Caco-2 (cell line): ENCODE measurements around the gene ABCA3. TPM values are rescaled to one million over a fixed set of nuclear protein-coding genes. Genes with fewer than 3 reads are reported as not detected.

ENCODE experiments used
- BruUV-seq: library from RNA; stranded (reverse); fragments of 400-500 nt; replicated peaks from 2 replicates; lab custom pipeline; 2021; lab: Mats Ljungman, UMichigan
- CTCF ChIA-PET: fragments of 300-600 bp; sonication (Branson Sonifier 250); formaldehyde crosslinking; loops from one replicate; lab custom pipeline; 2022; ENCODE audit warnings: antibody characterized with exemption; lab: Charles Lee
- POLR2A ChIA-PET: fragments of 300-600 bp; sonication (Branson Sonifier 250); formaldehyde crosslinking; loops from one replicate; lab custom pipeline; 2022; ENCODE audit warnings: antibody characterized with exemption; lab: Charles Lee
- DNase-seq, 2 experiments: peaks; one replicate each; pipeline versions ENCODE4 v3.0.0 to v3.0.0-alpha.2; 2020 to 2022
- H3K27me3 ChIP-seq: replicated peaks from 2 replicates; pipeline ENCODE4 v1.6.0; 2011; ENCODE audit warnings: low read length; ENCODE audit not compliant: control insufficient read depth, insufficient read depth
- H3K36me3 ChIP-seq: 2 replicates; pipeline ENCODE4 v1.5.1; 2011; ENCODE audit warnings: low read length; ENCODE audit not compliant: control insufficient read depth, insufficient read depth
- H3K4me1 ChIP-seq: fragments of 250-450 bp; sonication (Bioruptor Pico); 2 replicates; pipeline ENCODE4 v1.5.1; 2020; ENCODE audit warnings: mild to moderate bottlenecking
- H3K4me3 ChIP-seq: 2 replicates; pipeline ENCODE4 v1.5.1; 2011; ENCODE audit warnings: low read depth, mild to moderate bottlenecking, control low read depth, low read length
- H3K9me3 ChIP-seq: fragments of 250-450 bp; sonication (Bioruptor Pico); 2 replicates; pipeline ENCODE4 v1.5.1; 2020; ENCODE audit warnings: mild to moderate bottlenecking, moderate library complexity
- H3K27ac Mint-ChIP-seq: one replicate; pipeline ENCODE4 v1.8.0; 2022; ENCODE audit warnings: mixed read lengths; ENCODE audit not compliant: unreplicated experiment
- H3K27me3 Mint-ChIP-seq: one replicate; pipeline ENCODE4 v1.8.0; 2022; ENCODE audit warnings: mixed read lengths; ENCODE audit not compliant: insufficient read depth, unreplicated experiment
- H3K36me3 Mint-ChIP-seq: one replicate; pipeline ENCODE4 v1.8.0; 2022; ENCODE audit warnings: mild to moderate bottlenecking, mixed read lengths; ENCODE audit not compliant: insufficient read depth, unreplicated experiment
- H3K4me1 Mint-ChIP-seq: one replicate; pipeline ENCODE4 v1.8.0; 2022; ENCODE audit warnings: low read depth, mixed read lengths; ENCODE audit not compliant: unreplicated experiment
- H3K4me3 Mint-ChIP-seq: one replicate; pipeline ENCODE4 v1.8.0; 2022; ENCODE audit warnings: mild to moderate bottlenecking, moderate library complexity, mixed read lengths; ENCODE audit not compliant: unreplicated experiment
- H3K9me3 Mint-ChIP-seq: one replicate; pipeline ENCODE4 v1.8.0; 2022; ENCODE audit warnings: mixed read lengths; ENCODE audit not compliant: unreplicated experiment
- CTCF ChIP-seq, 2 experiments: fragments of 200-600 bp in 1 of 2; IDR thresholded peaks; 1 replicate in 1 of 2; 2 replicates in 1 of 2; pipeline versions ENCODE4 v1.5.1 to v1.8.0; 2011 to 2022; ENCODE audit warnings: antibody characterized with exemption in 1 of 2, control low read depth in 1 of 2, inconsistent platforms in 1 of 2, low read depth in 1 of 2, low read length in 1 of 2, mild to moderate bottlenecking in 1 of 2, moderate library complexity in 1 of 2; ENCODE audit not compliant: insufficient read depth in 1 of 2, severe bottlenecking in 1 of 2, unreplicated experiment in 1 of 2
- intact Hi-C: fragments of 100-400 bp; cut with micrococcal nuclease; formaldehyde crosslinking; loops from one replicate; pipeline ENCODE4 v1.10.0; 2022; ENCODE audit not compliant: unreplicated experiment
- total RNA-seq: library from RNA; stranded (reverse); gene quantifications from 2 replicates; pipeline ENCODE4 v1.2.3, GENCODE V29; 2022

ABCA3 gene
- total RNA-seq, 1 experiment from 2014 or later = 16.1 TPM

GRCh38 chr16:2238838-2239675, 101.5 kb downstream of the ABCA3 start:
- Mint-ChIP-seq H3K9me3 (no peaks in the 10 kb centered on the region), H3K27me3 (no peaks in the 10 kb centered on the region), H3K27ac (no peak overlapping the region), H3K4me1 (no peaks in the 10 kb centered on the region), H3K36me3 (peaks cover 69% of the 10 kb centered on the region), H3K4me3 (no peak overlapping the region)
- TF ChIP-seq CTCF (IDR thresholded peaks at IDR 0.05; ENCODE audit: insufficient read depth in 1 of 2, low read depth in 1 of 2, low read length in 1 of 2, severe bottlenecking in 1 of 2, unreplicated experiment in 1 of 2) = no peak
- H3K9me3 ChIP-seq = no peaks in the 10 kb centered on the region
- BruUV-seq = no TSS peak
- intact Hi-C loops = no loop called here
- no peak overlapping the region for H3K4me3 ChIP-seq
- H3K36me3 ChIP-seq = no peaks in the 10 kb centered on the region; the same call in 1 of the 2 replicates
- POLR2A ChIA-PET = interaction anchor here (0.8 kb wide), 1 partner anchor 25 kb away, joined by 3 read pairs; the partner anchor contains the start of gene PGP
- H3K27me3 ChIP-seq = no peaks in the 10 kb centered on the region
- H3K4me1 ChIP-seq = peaks cover 8% of the 10 kb centered on the region; the same call in 1 of the 2 replicates
- peak in 1 of 2 experiments; percentile 32 for DNase-seq
- CTCF ChIA-PET = interaction anchor here (0.9 to 1.0 kb wide), 2 partner anchors 13 to 44 kb away, joined by 3 read pairs; no protein-coding TSS in a partner anchor

DNA sequence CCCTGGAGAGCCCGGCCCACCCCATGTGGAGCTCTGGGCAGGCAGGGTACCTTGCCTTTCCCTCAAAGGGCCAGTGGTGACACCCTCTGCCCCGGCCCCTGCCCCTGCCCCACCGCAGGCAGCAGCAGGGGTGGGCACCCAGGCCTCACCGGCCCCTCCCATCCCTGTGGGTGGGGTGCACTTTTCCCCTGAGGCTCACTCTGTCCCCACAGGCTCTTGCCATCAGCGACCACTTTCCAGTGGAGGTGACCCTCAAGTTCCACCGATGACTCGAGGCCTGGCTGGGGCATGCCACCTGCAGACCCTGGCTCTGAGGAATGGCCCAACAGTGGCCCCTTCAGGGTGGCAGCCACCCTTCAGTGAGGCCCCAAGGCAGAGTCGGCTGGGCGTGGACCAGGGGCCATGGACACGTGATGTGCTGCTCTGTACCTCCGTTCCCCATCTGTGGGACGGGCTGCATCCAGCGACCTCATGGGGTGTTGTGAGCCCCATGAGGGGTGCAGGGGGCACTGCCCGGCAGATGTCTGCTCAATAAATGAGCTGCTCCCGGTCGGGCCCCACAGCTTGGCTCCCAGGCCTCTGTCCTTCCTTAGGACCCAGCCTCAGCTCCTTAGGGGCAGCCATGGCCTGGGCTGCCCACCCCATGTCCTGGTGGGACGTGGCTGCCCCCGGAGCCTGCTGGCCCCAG, 102.2 kb downstream of the ABCA3 start:
- Mint-ChIP-seq H3K9me3 (no peaks in the 10 kb centered on the region), H3K27ac (no peak overlapping the region), H3K4me3 (no peak overlapping the region), H3K4me1 (no peaks in the 10 kb centered on the region), H3K27me3 (no peaks in the 10 kb centered on the region), H3K36me3 (peaks cover 66% of the 10 kb centered on the region)
- ChIA-PET CTCF (interaction anchor here (0.9 to 1.0 kb wide), 2 partner anchors 14 to 43 kb away, joined by 3 read pairs; no protein-coding TSS in a partner anchor), POLR2A (interaction anchor here (0.8 kb wide), 1 partner anchor 24 kb away, joined by 3 read pairs; the partner anchor contains the start of gene PGP)
- no peak overlapping the region for H3K4me3 ChIP-seq
- H3K27me3 ChIP-seq = no peaks in the 10 kb centered on the region
- H3K36me3 ChIP-seq = no peaks in the 10 kb centered on the region; the same call in 1 of the 2 replicates
- no peaks in the 10 kb centered on the region for H3K9me3 ChIP-seq
- intact Hi-C loops = no loop called here
- BruUV-seq = no TSS peak
- DNase-seq = no peak
- peaks cover 8% of the 10 kb centered on the region; the same call in 1 of the 2 replicates for H3K4me1 ChIP-seq
- TF ChIP-seq CTCF (IDR thresholded peaks at IDR 0.05; ENCODE audit: insufficient read depth in 1 of 2, low read depth in 1 of 2, low read length in 1 of 2, severe bottlenecking in 1 of 2, unreplicated experiment in 1 of 2) = no peak

DNA sequence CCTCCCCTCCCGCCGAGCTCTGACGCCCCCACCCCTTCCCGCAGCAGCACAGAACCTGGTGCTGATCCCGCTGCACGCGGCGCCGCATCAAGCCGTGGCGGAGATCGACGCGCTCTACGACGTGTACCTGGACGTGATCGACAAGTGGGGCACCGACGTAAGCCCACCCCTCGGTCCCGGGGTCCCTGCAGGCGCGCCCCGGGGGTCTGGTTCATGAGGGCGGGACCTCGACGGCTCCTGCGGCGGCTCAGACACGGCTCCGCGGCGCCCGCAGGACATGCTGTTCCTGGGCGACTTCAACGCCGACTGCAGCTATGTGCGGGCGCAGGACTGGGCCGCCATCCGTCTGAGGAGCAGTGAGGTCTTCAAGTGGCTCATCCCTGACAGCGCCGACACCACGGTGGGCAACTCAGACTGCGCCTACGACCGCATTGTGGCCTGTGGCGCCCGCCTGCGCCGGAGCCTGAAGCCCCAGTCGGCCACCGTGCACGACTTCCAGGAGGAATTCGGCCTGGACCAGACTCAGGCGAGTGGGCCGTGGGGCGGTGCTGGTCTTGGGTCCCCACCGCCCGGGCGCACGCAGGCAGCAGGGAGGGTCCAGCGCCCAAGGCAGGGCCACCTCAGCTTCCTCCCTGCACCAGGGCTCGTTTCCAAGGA, 102.9 kb downstream of the ABCA3 start:
- Histone ChIP-seq H3K4me3 (peak overlapping the region; percentile 46), H3K27me3 (no peaks in the 10 kb centered on the region), H3K9me3 (no peaks in the 10 kb centered on the region), H3K4me1 (peaks cover 8% of the 10 kb centered on the region; the same call in 1 of the 2 replicates), H3K36me3 (no peaks in the 10 kb centered on the region)
- BruUV-seq = no TSS peak
- Mint-ChIP-seq H3K27ac (no peak overlapping the region), H3K9me3 (no peaks in the 10 kb centered on the region), H3K4me1 (no peaks in the 10 kb centered on the region), H3K4me3 (peak overlapping the region; percentile 56), H3K36me3 (peaks cover 60% of the 10 kb centered on the region), H3K27me3 (no peaks in the 10 kb centered on the region)
- ChIA-PET CTCF (no interaction called here), POLR2A (no interaction called here)
- intact Hi-C loops = no loop called here
- no peak for TF ChIP-seq CTCF (IDR thresholded peaks at IDR 0.05; ENCODE audit: insufficient read depth in 1 of 2, low read depth in 1 of 2, low read length in 1 of 2, severe bottlenecking in 1 of 2, unreplicated experiment in 1 of 2)
- DNase-seq = no peak
